Measurements from ENCODE around the gene BLTP2. TPM values are rescaled to one million over a fixed set of nuclear protein-coding genes. Genes with fewer than 3 reads are reported as not detected.
"Not testable (repeated sequence)": the region's sequence is repeated elsewhere in the genome, so short reads cannot be mapped to it uniquely, and the experiment has no call there.

BLTP2 gene
- total RNA-seq, 1 experiment from 2014 or later: 65.8 TPM

- no peak for DNase-seq (ENCODE audit: low read depth)
These were observed 1.2 kb upstream of the BLTP2 start for GRCh38 chr17:28646039-28646754.

GRCh38 chr17:28645576-28645939 is 600 bp upstream of the BLTP2 start:
- DNase-seq (ENCODE audit: low read depth): no peak

GRCh38 chr17:28643983-28644786 is 773 bp downstream of the BLTP2 start:
- DNase-seq (ENCODE audit: low read depth): peak; percentile 65

- DNase-seq (ENCODE audit: low read depth): no peak
These were observed 3.4 kb downstream of the BLTP2 start for GRCh38 chr17:28641579-28641978.

GRCh38 chr17:28635506-28635905 is 9.5 kb downstream of the BLTP2 start:
- DNase-seq (ENCODE audit: low read depth): no peak

- DNase-seq (ENCODE audit: low read depth): no peak
These were observed 10.6 kb downstream of the BLTP2 start for GRCh38 chr17:28634206-28634865.

- no peak for DNase-seq (ENCODE audit: low read depth)
These were observed 18.1 kb downstream of the BLTP2 start for GRCh38 chr17:28626818-28627217.

GRCh38 chr17:28624148-28624547 is 20.8 kb downstream of the BLTP2 start:
- DNase-seq (ENCODE audit: low read depth): no peak

- DNase-seq (ENCODE audit: low read depth): no peak
These were observed 21.3 kb downstream of the BLTP2 start for GRCh38 chr17:28623696-28624095.

- no peak for DNase-seq (ENCODE audit: low read depth)
These were observed 22.8 kb downstream of the BLTP2 start for GRCh38 chr17:28622186-28622585.

GRCh38 chr17:28620010-28620409 is 24.9 kb downstream of the BLTP2 start:
- DNase-seq (ENCODE audit: low read depth): no peak

- no peak for DNase-seq (ENCODE audit: low read depth)
These were observed 26.5 kb downstream of the BLTP2 start for GRCh38 chr17:28618464-28618863.

GRCh38 chr17:28616281-28616680 is 28.7 kb downstream of the BLTP2 start:
- DNase-seq (ENCODE audit: low read depth): no peak

- DNase-seq (ENCODE audit: low read depth): no peak
These were observed 29.6 kb downstream of the BLTP2 start for GRCh38 chr17:28615260-28615940.

- no peak for DNase-seq (ENCODE audit: low read depth)
These were observed 31.0 kb downstream of the BLTP2 start, which contains the start of gene RSKR for GRCh38 chr17:28613931-28614381. Gene RSKR (minus strand): TSS chr17:28614185. CDS start chr17:28614161, 24 bp downstream.

- DNase-seq (ENCODE audit: low read depth): peak; percentile 17
These were observed 31.8 kb downstream of the BLTP2 start for GRCh38 chr17:28612936-28613872.

- DNase-seq (ENCODE audit: low read depth): no peak
These were observed 32.4 kb downstream of the BLTP2 start for GRCh38 chr17:28612531-28612930.

GRCh38 chr17:28610376-28610775 is 34.6 kb downstream of the BLTP2 start:
- DNase-seq (ENCODE audit: low read depth): no peak

- not testable (repeated sequence) for DNase-seq (ENCODE audit: low read depth)
These were observed 40.9 kb downstream of the BLTP2 start for GRCh38 chr17:28604031-28604430.

GRCh38 chr17:28599311-28600184 is 45.4 kb downstream of the BLTP2 start:
- peak; percentile 87 for DNase-seq (ENCODE audit: low read depth)

Data from Daoy (cell line).